Osteoblast (primary cell): ENCODE data around the gene KASH5. TPM values are rescaled to one million over a fixed set of nuclear protein-coding genes. Genes with fewer than 3 reads are reported as not detected.

ENCODE experiments used
- DNase-seq: peaks from one replicate; pipeline ENCODE4 v3.0.0; 2011; ENCODE audit warnings: low spot score, mixed read lengths; ENCODE audit not compliant: insufficient read length; ENCODE audit errors: missing footprints
- H2AFZ ChIP-seq: 2 replicates; pipeline ENCODE4 v1.6.0; 2011; ENCODE audit warnings: mild to moderate bottlenecking, low read length
- H3K27ac ChIP-seq: 2 replicates; pipeline ENCODE4 v1.5.1; 2011; ENCODE audit warnings: mild to moderate bottlenecking, low read depth, low read length, moderate library complexity
- H3K27me3 ChIP-seq: 2 replicates; pipeline ENCODE4 v1.6.0; 2012; ENCODE audit warnings: mild to moderate bottlenecking, control low read depth, inconsistent platforms, low read length, moderate library complexity; ENCODE audit not compliant: insufficient read depth
- H3K36me3 ChIP-seq: 2 replicates; pipeline ENCODE4 v1.5.1; 2011; ENCODE audit warnings: mild to moderate bottlenecking, low read length, control low read depth, moderate library complexity; ENCODE audit not compliant: insufficient read depth
- H3K4me1 ChIP-seq: 2 replicates; pipeline ENCODE4 v1.5.1; 2011; ENCODE audit warnings: mild to moderate bottlenecking, low read length, control low read depth, moderate library complexity; ENCODE audit not compliant: insufficient read depth
- H3K4me2 ChIP-seq: 2 replicates; pipeline ENCODE4 v1.6.0; 2011; ENCODE audit warnings: mild to moderate bottlenecking, low read length; ENCODE audit not compliant: insufficient read depth
- H3K4me3 ChIP-seq: fragments of 200-600 bp; sonication (generic); 3 replicates; pipeline ENCODE4 v1.5.1; 2012; ENCODE audit warnings: mild to moderate bottlenecking, low read length, inconsistent platforms; ENCODE audit not compliant: insufficient read depth
- H3K79me2 ChIP-seq: 2 replicates; pipeline ENCODE4 v1.6.0; 2012; ENCODE audit warnings: mild to moderate bottlenecking, low read length, control low read depth, inconsistent platforms; ENCODE audit not compliant: insufficient read depth
- H3K9me3 ChIP-seq: 2 replicates; pipeline ENCODE4 v1.5.1; 2011; ENCODE audit warnings: low read depth, low read length, control low read depth
- H4K20me1 ChIP-seq: 2 replicates; pipeline ENCODE4 v1.6.0; 2012; ENCODE audit warnings: mild to moderate bottlenecking, low read length, control low read depth; ENCODE audit not compliant: insufficient read depth
- total RNA-seq: library from RNA; depleted of rRNA; stranded (reverse); fragments of >200 nt; gene quantifications from 2 replicates; pipeline ENCODE4 v1.2.3, GENCODE V29; 2012
- TF ChIP-seq, protein P1 (sequence below): IDR thresholded peaks from 2 replicates; pipeline ENCODE4 v1.5.1; 2011; ENCODE audit warnings: mild to moderate bottlenecking, low read depth, low read length, moderate library complexity; ENCODE audit errors: extremely low read depth

Gene KASH5
- total RNA-seq, 1 donor: not detected

DNA sequence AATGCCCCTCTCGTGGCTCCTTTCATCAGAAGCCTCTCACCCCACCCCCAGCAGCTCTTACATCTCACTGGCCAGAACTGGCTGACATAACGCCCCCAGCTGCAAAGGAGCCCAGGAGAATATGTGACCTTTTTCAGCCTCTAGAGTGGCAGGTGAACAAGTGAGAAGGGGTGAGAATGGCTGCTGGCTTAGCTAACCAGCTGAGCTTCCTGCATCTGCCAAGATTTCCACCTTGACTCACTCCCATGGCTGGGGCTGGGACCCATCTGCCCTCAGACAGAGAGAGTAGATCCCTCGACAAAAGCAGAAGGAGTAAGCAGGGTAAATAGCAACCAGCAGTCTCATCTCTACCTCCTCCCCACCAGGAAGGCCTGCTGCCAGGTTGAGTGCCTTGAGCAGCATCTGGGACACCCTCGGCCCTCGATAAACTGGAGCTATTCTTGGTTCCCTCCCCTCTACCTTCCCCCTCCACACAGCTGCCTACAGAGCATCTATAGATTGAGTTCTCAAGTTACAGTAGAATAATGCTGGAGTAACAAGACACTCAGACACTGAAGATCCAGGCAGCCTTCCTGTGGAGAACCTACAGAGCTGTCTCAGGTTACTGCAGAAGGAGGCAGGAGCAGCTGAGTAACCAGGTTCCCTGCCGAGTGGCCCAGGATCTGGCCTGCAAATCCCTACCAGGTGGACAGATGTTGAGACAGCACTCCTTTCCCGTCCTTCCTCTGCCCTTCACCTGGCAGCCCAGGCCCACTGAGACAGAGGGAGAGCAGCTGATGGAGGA, 15.5 kb downstream of the KASH5 start:
- no peaks in the 10 kb centered on the region for H3K36me3 ChIP-seq
- H3K79me2 ChIP-seq: no peaks in the 10 kb centered on the region
- H3K27ac ChIP-seq: no peak overlapping the region
- TF ChIP-seq, protein P1, sequence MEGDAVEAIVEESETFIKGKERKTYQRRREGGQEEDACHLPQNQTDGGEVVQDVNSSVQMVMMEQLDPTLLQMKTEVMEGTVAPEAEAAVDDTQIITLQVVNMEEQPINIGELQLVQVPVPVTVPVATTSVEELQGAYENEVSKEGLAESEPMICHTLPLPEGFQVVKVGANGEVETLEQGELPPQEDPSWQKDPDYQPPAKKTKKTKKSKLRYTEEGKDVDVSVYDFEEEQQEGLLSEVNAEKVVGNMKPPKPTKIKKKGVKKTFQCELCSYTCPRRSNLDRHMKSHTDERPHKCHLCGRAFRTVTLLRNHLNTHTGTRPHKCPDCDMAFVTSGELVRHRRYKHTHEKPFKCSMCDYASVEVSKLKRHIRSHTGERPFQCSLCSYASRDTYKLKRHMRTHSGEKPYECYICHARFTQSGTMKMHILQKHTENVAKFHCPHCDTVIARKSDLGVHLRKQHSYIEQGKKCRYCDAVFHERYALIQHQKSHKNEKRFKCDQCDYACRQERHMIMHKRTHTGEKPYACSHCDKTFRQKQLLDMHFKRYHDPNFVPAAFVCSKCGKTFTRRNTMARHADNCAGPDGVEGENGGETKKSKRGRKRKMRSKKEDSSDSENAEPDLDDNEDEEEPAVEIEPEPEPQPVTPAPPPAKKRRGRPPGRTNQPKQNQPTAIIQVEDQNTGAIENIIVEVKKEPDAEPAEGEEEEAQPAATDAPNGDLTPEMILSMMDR: no peak
- H3K4me2 ChIP-seq: no peak overlapping the region
- no peaks in the 10 kb centered on the region for H3K9me3 ChIP-seq
- no peaks in the 10 kb centered on the region for H3K4me1 ChIP-seq
- no peak overlapping the region for H2AFZ ChIP-seq
- DNase-seq: peak; percentile 61
- H4K20me1 ChIP-seq: no peaks in the 10 kb centered on the region
- H3K27me3 ChIP-seq: peaks cover 5% of the 10 kb centered on the region
- no peak overlapping the region for H3K4me3 ChIP-seq

GRCh38 chr19:49407079-49407478, 19.0 kb downstream of the KASH5 start:
- Histone ChIP-seq H2AFZ (no peak overlapping the region), H3K27ac (no peak overlapping the region), H3K79me2 (no peaks in the 10 kb centered on the region), H3K4me3 (no peak overlapping the region), H3K9me3 (no peaks in the 10 kb centered on the region), H3K27me3 (no peaks in the 10 kb centered on the region), H3K4me1 (no peaks in the 10 kb centered on the region), H3K36me3 (no peaks in the 10 kb centered on the region), H3K4me2 (no peak overlapping the region), H4K20me1 (no peaks in the 10 kb centered on the region)
- peak; percentile 57 for DNase-seq
- TF ChIP-seq, protein P1: no peak

- no peak overlapping the region for H2AFZ ChIP-seq
- no peaks in the 10 kb centered on the region for H3K36me3 ChIP-seq
- no peak overlapping the region for H3K4me2 ChIP-seq
- TF ChIP-seq, protein P1: no peak
- no peaks in the 10 kb centered on the region for H3K4me1 ChIP-seq
- H3K4me3 ChIP-seq: no peak overlapping the region
- DNase-seq: no peak
- no peak overlapping the region for H3K27ac ChIP-seq
- no peaks in the 10 kb centered on the region for H3K27me3 ChIP-seq
- H4K20me1 ChIP-seq: no peaks in the 10 kb centered on the region
- H3K79me2 ChIP-seq: no peaks in the 10 kb centered on the region
- H3K9me3 ChIP-seq: no peaks in the 10 kb centered on the region
Observed at GRCh38 chr19:49407482-49408015, 19.5 kb downstream of the KASH5 start.

- Histone ChIP-seq H2AFZ (no peak overlapping the region), H3K4me1 (no peaks in the 10 kb centered on the region), H4K20me1 (no peaks in the 10 kb centered on the region)
Observed at GRCh38 chr19:49408816-49409440, 20.9 kb downstream of the KASH5 start.

More at GRCh38 chr19:49408816-49409440, 20.9 kb downstream of the KASH5 start:
- Histone ChIP-seq H3K36me3 (no peaks in the 10 kb centered on the region), H3K79me2 (no peaks in the 10 kb centered on the region), H3K27ac (no peak overlapping the region), H3K4me2 (no peak overlapping the region), H3K27me3 (no peaks in the 10 kb centered on the region), H3K4me3 (no peak overlapping the region), H3K9me3 (no peaks in the 10 kb centered on the region)
- TF ChIP-seq, protein P1: no peak
- peak; percentile 63 for DNase-seq
